VCaP (cell line): Measurements from ENCODE around the gene WNT9A.

ENCODE experiments used
- H3K27ac ChIP-seq: fragments of 450-650 bp; 2 replicates; pipeline ENCODE4 v1.5.1; 2017
- TF ChIP-seq, protein P1 (sequence below): fragments of 450-650 bp; conservative IDR thresholded peaks from 2 replicates; pipeline ENCODE4 v1.5.1; 2017; ENCODE audit warnings: mild to moderate bottlenecking, moderate library complexity

WNT9A gene

DNA sequence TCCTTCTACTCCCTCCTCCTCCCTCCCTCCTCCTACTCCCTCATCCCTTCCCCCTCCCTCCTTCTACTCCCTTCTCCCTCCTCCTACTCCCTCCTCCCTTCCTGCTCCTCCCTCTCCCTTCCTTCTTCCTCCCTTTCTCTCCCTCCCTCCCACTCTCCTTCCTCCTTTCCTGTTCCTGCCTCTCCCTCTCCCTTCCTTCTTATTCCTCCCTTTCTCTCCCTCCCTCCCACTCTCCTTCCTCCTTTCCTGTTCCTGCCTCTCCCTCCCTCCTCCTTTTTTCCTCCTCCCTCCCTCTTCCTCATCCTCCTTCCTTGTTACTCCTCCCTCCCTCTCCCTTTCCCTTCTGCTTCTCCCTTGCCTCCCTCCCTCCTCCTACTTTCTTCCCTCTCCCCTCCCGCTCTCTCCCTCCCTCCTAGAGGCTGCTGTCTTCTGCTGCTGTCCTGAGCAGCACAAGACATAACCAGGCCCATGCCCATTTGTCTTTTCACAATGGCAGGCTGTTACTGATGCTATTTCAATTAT lies 41.1 kb downstream of the WNT9A start:
- TF ChIP-seq, protein P1, sequence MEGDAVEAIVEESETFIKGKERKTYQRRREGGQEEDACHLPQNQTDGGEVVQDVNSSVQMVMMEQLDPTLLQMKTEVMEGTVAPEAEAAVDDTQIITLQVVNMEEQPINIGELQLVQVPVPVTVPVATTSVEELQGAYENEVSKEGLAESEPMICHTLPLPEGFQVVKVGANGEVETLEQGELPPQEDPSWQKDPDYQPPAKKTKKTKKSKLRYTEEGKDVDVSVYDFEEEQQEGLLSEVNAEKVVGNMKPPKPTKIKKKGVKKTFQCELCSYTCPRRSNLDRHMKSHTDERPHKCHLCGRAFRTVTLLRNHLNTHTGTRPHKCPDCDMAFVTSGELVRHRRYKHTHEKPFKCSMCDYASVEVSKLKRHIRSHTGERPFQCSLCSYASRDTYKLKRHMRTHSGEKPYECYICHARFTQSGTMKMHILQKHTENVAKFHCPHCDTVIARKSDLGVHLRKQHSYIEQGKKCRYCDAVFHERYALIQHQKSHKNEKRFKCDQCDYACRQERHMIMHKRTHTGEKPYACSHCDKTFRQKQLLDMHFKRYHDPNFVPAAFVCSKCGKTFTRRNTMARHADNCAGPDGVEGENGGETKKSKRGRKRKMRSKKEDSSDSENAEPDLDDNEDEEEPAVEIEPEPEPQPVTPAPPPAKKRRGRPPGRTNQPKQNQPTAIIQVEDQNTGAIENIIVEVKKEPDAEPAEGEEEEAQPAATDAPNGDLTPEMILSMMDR, result no peak
- H3K27ac ChIP-seq, result no peak overlapping the region

DNA sequence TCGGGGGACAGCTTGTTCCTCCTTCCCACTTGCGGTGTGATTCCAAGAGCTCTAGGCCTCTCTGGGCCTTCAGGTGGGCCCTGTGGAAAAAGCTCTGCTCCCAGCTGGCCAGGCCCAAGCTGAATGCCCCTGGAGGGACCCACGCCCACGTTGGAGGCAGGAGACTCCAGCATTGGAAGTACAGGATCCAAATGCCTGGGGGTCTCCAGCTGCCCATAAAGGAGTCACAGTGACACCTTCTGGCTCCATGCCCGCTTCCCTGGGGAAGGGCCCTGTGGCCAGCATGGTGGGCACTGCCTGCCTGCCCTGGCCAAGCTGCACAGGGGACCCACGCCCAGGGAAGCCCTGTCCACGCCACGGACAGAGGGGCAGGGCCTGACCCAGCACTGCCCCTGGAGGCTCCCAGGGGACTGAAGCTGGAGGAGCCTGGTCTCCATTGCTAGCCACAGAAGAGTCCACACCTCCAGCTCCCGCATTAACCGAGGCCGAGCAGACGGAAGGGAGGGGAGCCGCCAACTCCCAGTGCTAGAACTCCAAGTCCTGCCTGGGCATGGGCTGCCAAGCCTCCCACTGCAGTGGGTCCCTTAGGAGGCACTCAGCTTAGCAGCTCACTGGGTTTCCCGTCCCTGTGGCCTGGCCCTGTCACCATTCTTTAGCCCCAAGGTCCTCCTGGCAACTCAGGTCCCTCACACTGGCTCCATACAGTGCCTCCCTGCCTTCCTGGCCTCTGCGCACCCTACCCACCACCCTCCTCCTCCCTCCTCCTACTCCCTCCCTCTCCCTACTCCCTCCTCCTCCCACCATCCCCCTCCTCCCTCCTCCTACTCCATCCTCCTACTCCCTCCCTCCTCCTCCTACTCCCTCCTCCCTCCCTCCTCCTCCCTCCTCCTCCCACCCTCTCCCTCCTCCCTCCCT lies 41.9 kb downstream of the WNT9A start:
- TF ChIP-seq, protein P1, result no peak
- no peak overlapping the region for H3K27ac ChIP-seq

DNA sequence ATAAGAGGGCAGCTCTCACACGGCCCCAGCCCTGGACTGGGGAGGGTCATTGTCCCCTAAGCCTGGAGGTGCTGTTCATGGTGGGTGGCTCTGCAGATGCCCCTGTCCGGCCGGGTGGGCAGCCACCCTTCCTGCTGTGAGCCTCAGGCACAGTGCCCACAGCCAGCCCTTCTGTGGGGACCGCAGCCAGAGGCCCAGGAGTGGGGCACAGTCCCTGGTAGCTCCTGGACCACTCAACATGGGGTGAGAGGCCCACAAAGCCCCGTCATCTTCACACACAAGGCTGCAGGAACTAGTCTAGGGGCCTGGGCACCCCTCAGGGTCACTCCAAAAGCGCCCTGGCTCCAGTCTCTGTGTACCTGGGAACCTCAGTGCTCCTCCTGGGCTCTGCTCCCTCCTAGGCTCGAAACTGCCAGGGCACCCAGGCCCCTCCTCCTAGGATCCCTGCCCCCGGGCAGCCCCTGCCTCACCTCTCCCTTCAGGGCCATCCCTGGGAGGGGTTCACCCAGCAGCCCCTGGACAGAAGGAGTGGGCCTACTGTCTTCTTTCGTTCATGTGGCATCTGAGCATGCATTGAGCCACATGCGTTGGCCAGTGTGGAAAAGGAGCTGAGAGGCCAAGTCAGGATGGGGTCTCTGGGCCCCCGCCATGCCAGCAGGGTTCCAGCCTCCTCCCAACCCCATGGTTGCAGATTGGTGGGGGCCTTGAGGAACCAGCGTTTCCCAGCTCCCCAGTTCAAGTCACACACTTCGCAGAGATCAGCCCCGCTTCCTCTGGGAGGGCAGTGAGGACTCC lies 43.0 kb downstream of the WNT9A start:
- TF ChIP-seq, protein P1, result no peak
- no peak overlapping the region for H3K27ac ChIP-seq

DNA sequence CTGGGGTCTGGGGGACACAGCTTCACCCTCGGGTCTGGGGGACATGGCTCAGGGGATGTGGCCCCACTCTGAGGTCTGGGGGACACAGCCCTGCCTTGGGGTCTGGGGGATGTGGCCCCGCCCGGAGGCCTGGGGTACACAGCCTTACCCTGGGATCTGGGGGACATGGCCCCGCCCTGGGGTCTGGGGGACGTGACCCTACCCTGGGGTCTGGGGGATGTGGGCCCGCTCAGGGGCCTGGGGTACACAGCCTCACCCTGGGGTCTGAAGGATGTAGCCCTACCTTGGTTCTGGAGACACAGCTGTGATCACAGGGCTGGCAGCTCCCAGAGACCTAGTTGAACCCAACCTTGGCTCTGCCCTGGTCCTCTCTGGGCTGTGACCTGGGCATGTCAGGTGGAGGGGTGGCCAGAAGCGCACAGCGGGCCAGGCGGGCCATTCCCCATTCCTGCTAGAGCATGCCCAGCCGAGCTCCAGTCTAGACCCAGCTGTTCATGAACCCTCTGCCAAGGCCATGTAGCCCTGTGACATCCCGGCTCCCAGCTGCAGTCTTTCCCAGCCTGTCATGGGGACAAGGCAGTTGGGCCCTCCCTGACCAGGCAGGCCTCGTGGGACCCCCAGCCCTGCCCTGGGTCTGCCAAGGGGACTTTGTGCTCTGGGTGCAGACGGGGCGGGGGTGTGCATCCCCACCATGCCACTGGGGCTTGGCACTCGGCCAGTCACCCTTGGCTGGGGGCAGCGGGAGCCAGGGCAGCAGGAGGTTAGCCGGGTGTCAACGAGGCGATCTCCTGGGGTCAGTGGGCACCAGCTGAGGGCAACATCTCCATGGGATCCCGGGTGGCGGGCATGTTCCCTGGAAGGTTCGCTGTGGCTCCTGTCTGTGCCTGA lies 43.9 kb downstream of the WNT9A start:
- H3K27ac ChIP-seq, result no peak overlapping the region
- TF ChIP-seq, protein P1, result no peak

DNA sequence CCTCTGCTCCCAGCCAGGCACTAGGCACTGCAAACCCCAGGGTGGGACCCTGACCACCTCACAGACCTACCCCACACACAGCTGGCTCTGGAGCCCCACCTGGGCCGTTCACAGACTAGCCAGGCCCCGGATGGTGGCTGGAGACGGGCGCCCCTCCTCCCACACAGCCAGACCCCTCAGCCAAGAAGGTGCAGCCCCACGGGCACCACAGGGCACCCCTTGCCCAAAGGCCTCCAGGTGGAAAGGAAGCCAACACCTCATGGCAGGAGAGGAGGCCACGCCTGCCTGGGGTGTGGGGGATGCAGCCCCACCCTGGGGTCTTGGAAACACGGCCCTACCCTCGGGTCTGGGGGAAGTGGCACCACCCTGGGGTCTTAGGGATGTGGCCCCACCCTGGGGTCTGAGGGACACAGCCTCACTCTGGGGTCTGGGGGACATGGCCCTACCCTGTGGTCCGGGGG lies 44.6 kb downstream of the WNT9A start:
- TF ChIP-seq, protein P1, result no peak
- no peak overlapping the region for H3K27ac ChIP-seq

DNA sequence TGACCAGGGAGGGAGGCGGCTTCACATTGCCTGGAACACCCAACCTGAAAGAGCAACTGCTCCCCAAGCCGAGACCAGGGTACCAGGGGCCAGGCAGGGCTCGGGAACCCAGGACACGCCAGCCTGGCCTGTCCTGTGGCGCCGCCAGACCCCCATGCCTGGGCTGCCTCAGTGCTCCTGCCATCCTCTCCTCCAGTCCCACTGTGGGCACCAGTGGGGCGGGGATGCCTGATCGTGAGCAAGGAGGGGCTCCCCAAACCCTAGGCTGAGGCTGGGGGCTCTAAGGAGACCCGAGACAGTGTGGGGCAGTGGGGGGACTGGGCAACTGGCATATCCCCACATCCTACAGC lies 45.1 kb downstream of the WNT9A start:
- TF ChIP-seq, protein P1, result no peak
- no peak overlapping the region for H3K27ac ChIP-seq
